D721Med (cell line): Measurements from ENCODE around the gene IDH1.

Experiments
- DNase-seq: peaks from one replicate; pipeline ENCODE4 v3.0.0; 2011; ENCODE audit warnings: low spot score; ENCODE audit not compliant: insufficient read length
- FAIRE-seq: peaks from 2 replicates; lab custom pipeline; 2011; peaks lifted over from hg19 to GRCh38; lab: Jason Lieb, UNC
- CTCF ChIP-seq: IDR thresholded peaks from 2 replicates; pipeline ENCODE4 v1.5.1; 2012; ENCODE audit warnings: mild to moderate bottlenecking, control low read depth; ENCODE audit not compliant: insufficient read depth; ENCODE audit errors: missing control alignments

Gene IDH1

GRCh38 chr2:208294482-208295024 lies 39.7 kb upstream of the IDH1 start:
- DNase-seq: no peak
- FAIRE-seq: no peak
- no peak for TF ChIP-seq CTCF

- FAIRE-seq (no peak), DNase-seq (no peak)
- no peak for TF ChIP-seq CTCF
These were observed 31.0 kb upstream of the IDH1 start for GRCh38 chr2:208285853-208286252.

GRCh38 chr2:208280933-208281332 lies 26.1 kb upstream of the IDH1 start:
- DNase-seq (no peak), FAIRE-seq (no peak)
- TF ChIP-seq CTCF: no peak

GRCh38 chr2:208280234-208280633 lies 25.4 kb upstream of the IDH1 start:
- no peak for FAIRE-seq
- no peak for DNase-seq
- TF ChIP-seq CTCF: no peak

- FAIRE-seq: no peak
- TF ChIP-seq CTCF: no peak
These were observed 24.4 kb upstream of the IDH1 start for GRCh38 chr2:208279236-208279635.

GRCh38 chr2:208278549-208278948 lies 23.7 kb upstream of the IDH1 start:
- TF ChIP-seq CTCF: no peak
- no peak for FAIRE-seq
- DNase-seq: no peak

More at GRCh38 chr2:208279236-208279635, 24.4 kb upstream of the IDH1 start:
- no peak for DNase-seq

GRCh38 chr2:208274748-208275147 lies 19.9 kb upstream of the IDH1 start:
- DNase-seq: no peak
- TF ChIP-seq CTCF: no peak
- FAIRE-seq: no peak
